Keratinocyte (primary cell): Measurements from ENCODE around the gene PSMD2.
"Not testable (repeated sequence)": the region's sequence is repeated elsewhere in the genome, so short reads cannot be mapped to it uniquely, and the experiment has no call there.

Experiments used
- EZH2 ChIP-seq: IDR thresholded peaks from one replicate; pipeline ENCODE4 v1.6.1; 2012; ENCODE audit warnings: inconsistent platforms, mild to moderate bottlenecking, low read length, moderate library complexity
- TF ChIP-seq, protein P1 (sequence below), 3 experiments: IDR thresholded peaks in 1 of 3; conservative IDR thresholded peaks in 1 of 3; optimal IDR thresholded peaks in 1 of 3; 2 replicates in 2 of 3; 3 replicates in 1 of 3; pipeline versions ENCODE3 to v1.5.1; 2011; ENCODE audit warnings: low read length in 3 of 3, mild to moderate bottlenecking in 3 of 3, moderate library complexity in 2 of 3, control low read depth in 1 of 3, inconsistent platforms in 1 of 3; ENCODE audit not compliant: insufficient read depth in 2 of 3; ENCODE audit errors: extremely low read depth in 1 of 3

DNA sequence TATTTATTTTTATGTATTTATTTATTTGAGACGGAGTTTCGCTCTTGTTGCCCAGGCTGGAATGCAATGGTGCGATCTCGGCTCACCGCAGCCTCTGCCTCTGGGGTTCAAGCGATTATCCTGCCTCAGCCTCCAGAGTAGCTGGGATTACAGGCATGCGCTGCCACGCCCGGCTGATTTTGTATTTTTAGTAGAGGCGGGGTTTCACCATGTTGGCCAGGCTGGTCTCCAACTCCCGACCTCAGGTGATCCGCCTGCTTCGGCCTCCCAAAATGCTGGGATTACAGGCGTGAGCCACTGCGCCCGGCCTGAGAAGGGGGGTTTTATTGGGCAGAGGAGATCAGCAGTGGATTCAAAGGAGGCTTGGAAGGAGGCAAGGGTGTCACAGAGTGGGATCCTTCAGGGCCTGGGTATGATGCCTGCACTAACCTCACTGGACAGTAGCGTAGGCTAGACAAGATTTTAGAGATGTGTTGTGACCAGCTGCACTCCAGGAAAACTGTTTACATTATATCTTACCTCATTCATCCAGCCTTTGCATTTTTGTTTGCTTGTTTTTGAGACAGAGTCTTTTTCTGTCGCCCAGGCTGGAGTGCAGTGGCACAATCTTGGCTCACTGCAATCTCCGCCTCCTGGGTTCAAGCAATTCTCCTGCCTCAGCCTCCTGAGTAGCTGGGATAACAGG is 40.6 kb downstream of the PSMD2 start:
- TF ChIP-seq, protein P1, sequence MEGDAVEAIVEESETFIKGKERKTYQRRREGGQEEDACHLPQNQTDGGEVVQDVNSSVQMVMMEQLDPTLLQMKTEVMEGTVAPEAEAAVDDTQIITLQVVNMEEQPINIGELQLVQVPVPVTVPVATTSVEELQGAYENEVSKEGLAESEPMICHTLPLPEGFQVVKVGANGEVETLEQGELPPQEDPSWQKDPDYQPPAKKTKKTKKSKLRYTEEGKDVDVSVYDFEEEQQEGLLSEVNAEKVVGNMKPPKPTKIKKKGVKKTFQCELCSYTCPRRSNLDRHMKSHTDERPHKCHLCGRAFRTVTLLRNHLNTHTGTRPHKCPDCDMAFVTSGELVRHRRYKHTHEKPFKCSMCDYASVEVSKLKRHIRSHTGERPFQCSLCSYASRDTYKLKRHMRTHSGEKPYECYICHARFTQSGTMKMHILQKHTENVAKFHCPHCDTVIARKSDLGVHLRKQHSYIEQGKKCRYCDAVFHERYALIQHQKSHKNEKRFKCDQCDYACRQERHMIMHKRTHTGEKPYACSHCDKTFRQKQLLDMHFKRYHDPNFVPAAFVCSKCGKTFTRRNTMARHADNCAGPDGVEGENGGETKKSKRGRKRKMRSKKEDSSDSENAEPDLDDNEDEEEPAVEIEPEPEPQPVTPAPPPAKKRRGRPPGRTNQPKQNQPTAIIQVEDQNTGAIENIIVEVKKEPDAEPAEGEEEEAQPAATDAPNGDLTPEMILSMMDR (optimal IDR thresholded peaks at IDR 0.05 in 1 of 3, IDR thresholded peaks at IDR 0.05 in 1 of 3, conservative IDR thresholded peaks at IDR 0.05 in 1 of 3; ENCODE audit: extremely low read depth in 1 of 3, insufficient read depth in 2 of 3, low read length in 3 of 3) = not testable (repeated sequence)
- not testable (repeated sequence) for TF ChIP-seq EZH2
